Stimulated activated CD4-positive, alpha-beta T cell treated with anti-CD3 and anti-CD28 coated beads, Interleukin-4, amount 100 ng/mL, for 4 hours (primary cell): Measurements from ENCODE around the gene DCK.
A peak's percentile ranks its signal among the peaks of the same experiment; 100 is the strongest.
"Not testable (repeated sequence)": the region's sequence is repeated elsewhere in the genome, so short reads cannot be mapped to it uniquely, and the experiment has no call there.

ENCODE experiments used
- DNase-seq, 2 experiments: peaks; one replicate each; pipeline ENCODE4 v3.0.0-alpha.2; 2020

The DCK gene

GRCh38 chr4:70993181-70994068, at the start of gene DCK:
Gene DCK (plus strand): TSS chr4:70993649. CDS start chr4:70993836, 187 bp downstream.
- DNase-seq = peak; percentile 78 to 86

GRCh38 chr4:70945046-70945445, 48.4 kb upstream of the DCK start:
- no peak for DNase-seq

- DNase-seq = no peak
Observed at GRCh38 chr4:70945452-70946055, 47.9 kb upstream of the DCK start.

- no peak for DNase-seq
Observed at GRCh38 chr4:70946939-70947338, 46.5 kb upstream of the DCK start.

GRCh38 chr4:70948665-70949260, 44.7 kb upstream of the DCK start:
- DNase-seq = no peak

- DNase-seq = no peak
Observed at GRCh38 chr4:70954032-70954431, 39.4 kb upstream of the DCK start.

- no peak for DNase-seq
Observed at GRCh38 chr4:70956549-70957210, 36.8 kb upstream of the DCK start.

- no peak for DNase-seq
Observed at GRCh38 chr4:70958681-70959080, 34.8 kb upstream of the DCK start.

- DNase-seq = no peak
Observed at GRCh38 chr4:70969076-70969475, 24.4 kb upstream of the DCK start.

GRCh38 chr4:70976252-70976651, 17.2 kb upstream of the DCK start:
- no peak for DNase-seq

- no peak for DNase-seq
Observed at GRCh38 chr4:70979445-70980008, 13.9 kb upstream of the DCK start.

- DNase-seq = no peak
Observed at GRCh38 chr4:70980196-70980595, 13.3 kb upstream of the DCK start.

GRCh38 chr4:70984106-70984505, 9.3 kb upstream of the DCK start:
- DNase-seq = no peak

GRCh38 chr4:70984589-70984988, 8.9 kb upstream of the DCK start:
- DNase-seq = no peak

- no peak for DNase-seq
Observed at GRCh38 chr4:70991596-70991995, 1.9 kb upstream of the DCK start.

- DNase-seq = no peak
Observed at GRCh38 chr4:70992391-70992881, 1.0 kb upstream of the DCK start.

- DNase-seq = no peak
Observed at GRCh38 chr4:70994069-70994366, 569 bp downstream of the DCK start.

- DNase-seq = no peak
Observed at GRCh38 chr4:70994387-70995099, 1.1 kb downstream of the DCK start.

- DNase-seq = peak in 1 of 2 experiments; percentile 53
Observed at GRCh38 chr4:70996018-70996360, 2.5 kb downstream of the DCK start.

- DNase-seq = no peak
Observed at GRCh38 chr4:70997036-70997435, 3.6 kb downstream of the DCK start.

GRCh38 chr4:70997546-70997945, 4.1 kb downstream of the DCK start:
- DNase-seq = no peak

GRCh38 chr4:70999639-71000038, 6.2 kb downstream of the DCK start:
- DNase-seq = not testable (repeated sequence)

- not testable (repeated sequence) for DNase-seq
Observed at GRCh38 chr4:71001363-71001762, 7.9 kb downstream of the DCK start.
